Measurements from ENCODE around the gene NUDT4.
"Not testable (repeated sequence)": the region's sequence is repeated elsewhere in the genome, so short reads cannot be mapped to it uniquely, and the experiment has no call there.

The NUDT4 gene

GRCh38 chr12:93429852-93430251 lies 52.1 kb downstream of the NUDT4 start:
- DNase-seq: no peak

GRCh38 chr12:93430280-93430679 lies 52.6 kb downstream of the NUDT4 start:
- no peak for DNase-seq

GRCh38 chr12:93432031-93432430 lies 54.3 kb downstream of the NUDT4 start:
- not testable (repeated sequence) for DNase-seq

GRCh38 chr12:93434256-93434865 lies 56.6 kb downstream of the NUDT4 start:
- DNase-seq: no peak

- no peak for DNase-seq
Observed at GRCh38 chr12:93438266-93439050, 60.7 kb downstream of the NUDT4 start.

GRCh38 chr12:93440043-93440835 lies 62.5 kb downstream of the NUDT4 start:
- no peak for DNase-seq

- DNase-seq: no peak
Observed at GRCh38 chr12:93441081-93441616, 63.4 kb downstream of the NUDT4 start.

GRCh38 chr12:93441617-93442410 lies 64.1 kb downstream of the NUDT4 start, which contains the start of gene UBE2N:
Gene UBE2N (minus strand): TSS chr12:93441947. CDS start chr12:93441884, 63 bp downstream.
- peak; percentile 93 for DNase-seq

GRCh38 chr12:93442411-93443340 lies 65.0 kb downstream of the NUDT4 start:
- DNase-seq: no peak

- no peak for DNase-seq
Observed at GRCh38 chr12:93443576-93443975, 65.9 kb downstream of the NUDT4 start.

GRCh38 chr12:93447555-93448290 lies 70.0 kb downstream of the NUDT4 start:
- DNase-seq: no peak

- DNase-seq: no peak
Observed at GRCh38 chr12:93448796-93449195, 71.1 kb downstream of the NUDT4 start.

- no peak for DNase-seq
Observed at GRCh38 chr12:93449277-93449676, 71.6 kb downstream of the NUDT4 start.

GRCh38 chr12:93451423-93452158 lies 73.9 kb downstream of the NUDT4 start:
- no peak for DNase-seq

GRCh38 chr12:93453633-93454032 lies 75.9 kb downstream of the NUDT4 start:
- no peak for DNase-seq

GRCh38 chr12:93456077-93456476 lies 78.4 kb downstream of the NUDT4 start:
- DNase-seq: no peak

All from NCI-H1105 treated with DMSO at 0.1 percent for 48 hours (cell line).